ENCODE data around the gene DNTTIP2. TPM values are rescaled to one million over a fixed set of nuclear protein-coding genes. Genes with fewer than 3 reads are reported as not detected.
"Not testable (repeated sequence)": the region's sequence is repeated elsewhere in the genome, so short reads cannot be mapped to it uniquely, and the experiment has no call there.

Gene DNTTIP2
- total RNA-seq (2014; rRNA removed; shearing (Covaris generic)): 35.6 and 40.1 TPM in 2 replicates

- Histone ChIP-seq H3K9me3 (replicated peaks) (no peaks in the 10 kb centered on the region), H3K4me1 (replicated peaks) (peaks cover 24% of the 10 kb centered on the region), H3K27ac (peak within 1 kb of the TSS; percentile 78), H3K27me3 (replicated peaks) (no peaks in the 10 kb centered on the region), H3K4me3 (peak within 1 kb of the TSS; percentile 88), H3K36me3 (peaks cover 44% of the 10 kb centered on the region)
- DNase-seq (ENCODE audit: low read depth in 1 of 2, low spot score in 2 of 2): peak; percentile 88 to 91
These were observed at the start of gene DNTTIP2 for GRCh38 chr1:93878889-93879586. DNTTIP2 (minus strand) TSS chr1:93879206; CDS start chr1:93879148, 58 bp downstream.

- no peak overlapping the region for H3K27ac ChIP-seq
- no peak for DNase-seq (ENCODE audit: low read depth in 1 of 2, low spot score in 2 of 2)
These were observed 46.2 kb upstream of the DNTTIP2 start for GRCh38 chr1:93925206-93925605.

GRCh38 chr1:93919780-93920179 lies 40.8 kb upstream of the DNTTIP2 start:
- Histone ChIP-seq H3K36me3 (no peaks in the 10 kb centered on the region), H3K4me3 (no peak overlapping the region), H3K27ac (no peak overlapping the region), H3K4me1 (replicated peaks) (no peaks in the 10 kb centered on the region), H3K27me3 (replicated peaks) (no peaks in the 10 kb centered on the region), H3K9me3 (replicated peaks) (no peaks in the 10 kb centered on the region; the same call in 1 of the 2 replicates)
- no peak for DNase-seq (ENCODE audit: low read depth in 1 of 2, low spot score in 2 of 2)

More at GRCh38 chr1:93925206-93925605, 46.2 kb upstream of the DNTTIP2 start:
- Histone ChIP-seq H3K4me3 (no peak overlapping the region), H3K27me3 (replicated peaks) (no peaks in the 10 kb centered on the region), H3K36me3 (no peaks in the 10 kb centered on the region), H3K9me3 (replicated peaks) (no peaks in the 10 kb centered on the region), H3K4me1 (replicated peaks) (no peaks in the 10 kb centered on the region)

- no peak for DNase-seq (ENCODE audit: low read depth in 1 of 2, low spot score in 2 of 2)
- Histone ChIP-seq H3K9me3 (replicated peaks) (no peaks in the 10 kb centered on the region; the same call in 1 of the 2 replicates), H3K4me3 (no peak overlapping the region), H3K4me1 (replicated peaks) (no peaks in the 10 kb centered on the region), H3K36me3 (no peaks in the 10 kb centered on the region), H3K27ac (no peak overlapping the region), H3K27me3 (replicated peaks) (no peaks in the 10 kb centered on the region)
These were observed 38.3 kb upstream of the DNTTIP2 start for GRCh38 chr1:93917302-93917701.

GRCh38 chr1:93910880-93911279 lies 31.9 kb upstream of the DNTTIP2 start:
- DNase-seq (ENCODE audit: low read depth in 1 of 2, low spot score in 2 of 2); H3K4me3 ChIP-seq; H3K36me3 ChIP-seq; H3K9me3 ChIP-seq (replicated peaks); H3K27me3 ChIP-seq (replicated peaks); H3K27ac ChIP-seq: not testable (repeated sequence)
- peaks cover 17% of the 10 kb centered on the region for H3K4me1 ChIP-seq (replicated peaks)

- 0 out of 2 replicates have a peak, but pooled peaks cover 4% of the 10 kb centered on the region for H3K27me3 ChIP-seq (replicated peaks)
- 0 out of 2 replicates have a peak, but pooled peaks cover 2% of the 10 kb centered on the region for H3K9me3 ChIP-seq (replicated peaks)
- H3K27ac ChIP-seq: no peak overlapping the region
- no peak overlapping the region for H3K4me3 ChIP-seq
- no peak for DNase-seq (ENCODE audit: low read depth in 1 of 2, low spot score in 2 of 2)
- H3K4me1 ChIP-seq (replicated peaks): peaks cover 17% of the 10 kb centered on the region
- H3K36me3 ChIP-seq: peaks cover 7% of the 10 kb centered on the region
These were observed 31.3 kb upstream of the DNTTIP2 start for GRCh38 chr1:93910305-93910704.

- 0 out of 2 replicates have a peak, but pooled peaks cover 4% of the 10 kb centered on the region for H3K27me3 ChIP-seq (replicated peaks)
- H3K27ac ChIP-seq: peak within 1 kb of the TSS; percentile 72
- H3K4me1 ChIP-seq (replicated peaks): peaks cover 17% of the 10 kb centered on the region
- H3K4me3 ChIP-seq: peak within 1 kb of the TSS; percentile 90
- peaks cover 7% of the 10 kb centered on the region for H3K36me3 ChIP-seq
- peak; percentile 90 to 96 for DNase-seq (ENCODE audit: low read depth in 1 of 2, low spot score in 2 of 2)
- 0 out of 2 replicates have a peak, but pooled peaks cover 2% of the 10 kb centered on the region for H3K9me3 ChIP-seq (replicated peaks)
These were observed 30.4 kb upstream of the DNTTIP2 start, which contains the start of gene GCLM for GRCh38 chr1:93909146-93910050. GCLM (minus strand) TSS chr1:93909430; CDS start chr1:93909163, 267 bp downstream.

GRCh38 chr1:93908394-93909145 lies 29.6 kb upstream of the DNTTIP2 start:
- 0 out of 2 replicates have a peak, but pooled peaks cover 4% of the 10 kb centered on the region for H3K27me3 ChIP-seq (replicated peaks)
- peak in 1 of 2 experiments; percentile 43 for DNase-seq (ENCODE audit: low read depth in 1 of 2, low spot score in 2 of 2)
- H3K9me3 ChIP-seq (replicated peaks): 0 out of 2 replicates have a peak, but pooled peaks cover 2% of the 10 kb centered on the region
- H3K4me3 ChIP-seq: peak overlapping the region; percentile 90
- H3K27ac ChIP-seq: peak overlapping the region; percentile 72
- peaks cover 17% of the 10 kb centered on the region for H3K4me1 ChIP-seq (replicated peaks)
- peaks cover 13% of the 10 kb centered on the region for H3K36me3 ChIP-seq

GRCh38 chr1:93907718-93908117 lies 28.7 kb upstream of the DNTTIP2 start:
- peaks cover 13% of the 10 kb centered on the region for H3K36me3 ChIP-seq
- peaks cover 17% of the 10 kb centered on the region for H3K4me1 ChIP-seq (replicated peaks)
- 0 out of 2 replicates have a peak, but pooled peaks cover 2% of the 10 kb centered on the region for H3K9me3 ChIP-seq (replicated peaks)
- H3K27ac ChIP-seq: no peak overlapping the region
- peak overlapping the region; percentile 90; the same call in 1 of the 2 replicates for H3K4me3 ChIP-seq
- DNase-seq (ENCODE audit: low read depth in 1 of 2, low spot score in 2 of 2): peak in 1 of 2 experiments; percentile 15
- H3K27me3 ChIP-seq (replicated peaks): 0 out of 2 replicates have a peak, but pooled peaks cover 4% of the 10 kb centered on the region

GRCh38 chr1:93906480-93906879 lies 27.5 kb upstream of the DNTTIP2 start:
- H3K27me3 ChIP-seq (replicated peaks): 0 out of 2 replicates have a peak, but pooled peaks cover 4% of the 10 kb centered on the region
- H3K4me3 ChIP-seq: no peak overlapping the region
- no peak overlapping the region for H3K27ac ChIP-seq
- 0 out of 2 replicates have a peak, but pooled peaks cover 2% of the 10 kb centered on the region for H3K9me3 ChIP-seq (replicated peaks)
- no peak for DNase-seq (ENCODE audit: low read depth in 1 of 2, low spot score in 2 of 2)
- peaks cover 17% of the 10 kb centered on the region for H3K4me1 ChIP-seq (replicated peaks)
- peaks cover 13% of the 10 kb centered on the region for H3K36me3 ChIP-seq

GRCh38 chr1:93905734-93906133 lies 26.7 kb upstream of the DNTTIP2 start:
- no peak overlapping the region for H3K27ac ChIP-seq
- peaks cover 20% of the 10 kb centered on the region for H3K36me3 ChIP-seq

GRCh38 chr1:93905051-93905450 lies 26.0 kb upstream of the DNTTIP2 start:
- peaks cover 16% of the 10 kb centered on the region for H3K4me1 ChIP-seq (replicated peaks)
- peaks cover 27% of the 10 kb centered on the region for H3K36me3 ChIP-seq
- H3K9me3 ChIP-seq (replicated peaks): 0 out of 2 replicates have a peak, but pooled peaks cover 2% of the 10 kb centered on the region
- no peak overlapping the region for H3K4me3 ChIP-seq
- H3K27me3 ChIP-seq (replicated peaks): 0 out of 2 replicates have a peak, but pooled peaks cover 3% of the 10 kb centered on the region
- no peak for DNase-seq (ENCODE audit: low read depth in 1 of 2, low spot score in 2 of 2)
- H3K27ac ChIP-seq: no peak overlapping the region

More at GRCh38 chr1:93905734-93906133, 26.7 kb upstream of the DNTTIP2 start:
- 0 out of 2 replicates have a peak, but pooled peaks cover 4% of the 10 kb centered on the region for H3K27me3 ChIP-seq (replicated peaks)
- H3K4me3 ChIP-seq: no peak overlapping the region
- no peak for DNase-seq (ENCODE audit: low read depth in 1 of 2, low spot score in 2 of 2)
- H3K4me1 ChIP-seq (replicated peaks): peaks cover 17% of the 10 kb centered on the region
- 0 out of 2 replicates have a peak, but pooled peaks cover 2% of the 10 kb centered on the region for H3K9me3 ChIP-seq (replicated peaks)
